ENCODE data around the gene VDAC2.

The VDAC2 gene

GRCh38 chr10:75266945-75267344, 56.3 kb downstream of the VDAC2 start:
- no peak overlapping the region for H3K27ac ChIP-seq
- ChIA-PET POLR2A (ENCODE audit: low non-redundant PET) (no interaction called here), CTCF (no interaction called here)
- no peak for DNase-seq (ENCODE audit: low spot score)
- TF ChIP-seq, protein P1, sequence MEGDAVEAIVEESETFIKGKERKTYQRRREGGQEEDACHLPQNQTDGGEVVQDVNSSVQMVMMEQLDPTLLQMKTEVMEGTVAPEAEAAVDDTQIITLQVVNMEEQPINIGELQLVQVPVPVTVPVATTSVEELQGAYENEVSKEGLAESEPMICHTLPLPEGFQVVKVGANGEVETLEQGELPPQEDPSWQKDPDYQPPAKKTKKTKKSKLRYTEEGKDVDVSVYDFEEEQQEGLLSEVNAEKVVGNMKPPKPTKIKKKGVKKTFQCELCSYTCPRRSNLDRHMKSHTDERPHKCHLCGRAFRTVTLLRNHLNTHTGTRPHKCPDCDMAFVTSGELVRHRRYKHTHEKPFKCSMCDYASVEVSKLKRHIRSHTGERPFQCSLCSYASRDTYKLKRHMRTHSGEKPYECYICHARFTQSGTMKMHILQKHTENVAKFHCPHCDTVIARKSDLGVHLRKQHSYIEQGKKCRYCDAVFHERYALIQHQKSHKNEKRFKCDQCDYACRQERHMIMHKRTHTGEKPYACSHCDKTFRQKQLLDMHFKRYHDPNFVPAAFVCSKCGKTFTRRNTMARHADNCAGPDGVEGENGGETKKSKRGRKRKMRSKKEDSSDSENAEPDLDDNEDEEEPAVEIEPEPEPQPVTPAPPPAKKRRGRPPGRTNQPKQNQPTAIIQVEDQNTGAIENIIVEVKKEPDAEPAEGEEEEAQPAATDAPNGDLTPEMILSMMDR (conservative IDR thresholded peaks at IDR 0.05; ENCODE audit: low read depth) = no peak

DNA sequence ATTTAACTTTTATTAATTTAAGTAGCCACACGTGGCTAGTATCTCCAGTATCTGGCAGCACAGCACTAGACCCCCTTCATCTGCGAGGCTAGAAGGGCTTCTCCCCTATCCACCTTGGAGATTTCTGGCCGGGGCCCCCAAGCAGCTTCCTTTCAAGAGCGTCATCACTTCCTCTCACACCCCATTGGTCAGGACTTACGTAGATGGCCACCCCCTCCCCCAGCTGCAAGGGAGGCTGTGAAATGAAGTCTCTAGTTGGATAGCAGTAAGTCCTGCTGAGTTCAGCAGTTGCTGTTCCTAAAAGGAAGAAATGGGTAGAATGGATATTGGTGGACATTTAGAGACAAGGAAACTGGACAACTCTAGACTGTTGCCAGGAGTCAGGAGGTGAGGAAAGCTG, 59.0 kb downstream of the VDAC2 start:
- TF ChIP-seq, protein P1 (conservative IDR thresholded peaks at IDR 0.05; ENCODE audit: low read depth) = no peak
- CTCF ChIA-PET = interaction anchor here (0.5 to 0.6 kb wide), 3 partner anchors 30 to 150 kb away, joined by 3 to 4 read pairs (median 3); no protein-coding TSS in a partner anchor
- H3K27ac ChIP-seq = no peak overlapping the region
- POLR2A ChIA-PET (ENCODE audit: low non-redundant PET) = interaction anchor here (0.7 kb wide), 1 partner anchor 132 kb away, joined by 12 read pairs; the partner anchor contains the start of gene ZNF503
- no peak for DNase-seq (ENCODE audit: low spot score)

- DNase-seq (ENCODE audit: low spot score) = no peak
- TF ChIP-seq, protein P1 (conservative IDR thresholded peaks at IDR 0.05; ENCODE audit: low read depth) = no peak
- ChIA-PET POLR2A (ENCODE audit: low non-redundant PET) (no interaction called here), CTCF (no interaction called here)
- H3K27ac ChIP-seq = no peak overlapping the region
These were observed 61.5 kb downstream of the VDAC2 start for GRCh38 chr10:75272094-75272493.

GRCh38 chr10:75272896-75273295, 62.3 kb downstream of the VDAC2 start:
- H3K27ac ChIP-seq = no peak overlapping the region
- no peak for DNase-seq (ENCODE audit: low spot score)
- TF ChIP-seq, protein P1 (conservative IDR thresholded peaks at IDR 0.05; ENCODE audit: low read depth) = no peak
- CTCF ChIA-PET = interaction anchor here (0.6 kb wide), 2 partner anchors 22 to 35 kb away, joined by 3 read pairs; no protein-coding TSS in a partner anchor
- POLR2A ChIA-PET (ENCODE audit: low non-redundant PET) = no interaction called here

- CTCF ChIA-PET = no interaction called here
- TF ChIP-seq, protein P1 (conservative IDR thresholded peaks at IDR 0.05; ENCODE audit: low read depth) = no peak
- DNase-seq (ENCODE audit: low spot score) = no peak
- POLR2A ChIA-PET (ENCODE audit: low non-redundant PET) = no interaction called here
- H3K27ac ChIP-seq = no peak overlapping the region
These were observed 65.7 kb downstream of the VDAC2 start for GRCh38 chr10:75276069-75276872.

DNA sequence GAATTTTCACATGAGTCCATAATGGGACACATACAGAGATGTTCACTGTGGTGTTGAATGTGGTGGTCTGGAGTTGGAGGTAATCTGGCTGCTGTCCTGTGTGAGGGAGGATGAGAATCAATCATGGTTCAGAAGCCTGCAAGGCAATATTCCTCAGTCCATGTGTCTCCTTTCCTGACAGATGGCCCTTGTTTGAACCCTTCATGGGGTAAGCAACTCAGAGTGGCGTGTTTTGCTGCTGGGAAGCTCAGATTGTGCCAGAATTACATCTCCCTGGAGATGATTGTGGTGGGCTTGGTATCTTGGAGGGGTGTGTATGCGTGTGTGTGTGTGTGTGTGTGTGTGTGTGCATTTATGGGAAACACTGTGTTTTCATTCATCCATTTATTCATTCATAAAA, 69.6 kb downstream of the VDAC2 start:
- TF ChIP-seq, protein P1 (conservative IDR thresholded peaks at IDR 0.05; ENCODE audit: low read depth) = no peak
- POLR2A ChIA-PET (ENCODE audit: low non-redundant PET) = no interaction called here
- CTCF ChIA-PET = no interaction called here
- DNase-seq (ENCODE audit: low spot score) = no peak
- H3K27ac ChIP-seq = no peak overlapping the region

Measured in RWPE1 (cell line).